Measurements from ENCODE around the gene FAM117B.

Gene FAM117B

DNA sequence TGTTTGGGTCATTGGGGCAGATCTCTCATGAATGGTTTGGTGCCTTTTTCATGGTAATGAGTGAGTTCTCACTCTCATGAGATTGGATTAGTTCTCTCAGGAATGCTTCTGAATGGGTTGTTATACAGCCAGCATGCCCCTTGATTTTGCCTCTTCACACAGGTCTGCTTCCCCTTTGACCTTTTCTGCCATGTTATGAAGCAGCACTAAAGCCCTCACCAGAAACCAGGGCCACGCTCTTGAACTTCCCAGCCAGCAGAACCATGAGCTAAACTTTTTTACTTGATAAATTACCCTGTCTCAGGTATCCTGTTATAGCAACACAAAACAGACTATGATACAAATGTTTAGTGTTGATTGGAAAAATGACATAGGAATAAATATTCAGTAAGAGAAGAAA, 179.5 kb downstream of the FAM117B start:
- no peak for DNase-seq (ENCODE audit: low read depth in 2 of 2)

DNA sequence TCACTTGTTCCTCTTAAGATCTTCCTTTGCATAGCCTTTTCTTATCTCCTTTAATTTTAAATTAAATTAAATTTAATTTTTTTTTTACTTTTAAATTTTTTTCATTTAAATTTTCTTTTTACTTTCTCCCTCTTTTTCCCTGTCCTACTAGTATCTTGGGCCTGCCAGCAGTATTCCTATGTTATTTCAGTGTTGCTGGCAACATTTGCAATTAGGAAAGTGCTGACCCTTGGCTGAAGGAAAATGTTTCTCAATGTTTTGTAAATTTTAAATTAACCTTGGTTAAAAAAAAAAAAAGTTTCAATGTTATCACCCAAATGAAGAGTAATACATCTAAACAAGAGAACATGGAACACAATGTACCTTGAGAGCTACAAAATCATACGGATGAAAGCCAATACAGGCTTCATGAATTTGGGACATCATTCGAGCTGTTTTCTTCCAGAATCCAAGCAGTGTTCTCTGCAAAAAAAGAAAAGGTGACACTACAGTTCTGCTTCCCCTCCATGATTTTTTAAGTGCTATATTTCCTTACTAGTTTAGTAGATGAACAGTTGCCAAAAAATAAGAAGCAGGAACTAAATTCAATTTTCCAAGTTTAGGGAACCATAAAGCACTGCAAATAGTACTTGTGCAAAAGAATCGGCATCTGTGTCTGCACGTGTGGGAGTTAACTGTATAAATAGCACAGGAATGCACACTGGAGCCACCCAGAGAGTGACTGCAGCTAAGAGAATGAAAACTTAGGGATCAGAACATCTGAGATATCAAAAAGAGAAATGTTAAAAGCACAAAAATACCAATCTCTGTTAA, 181.0 kb downstream of the FAM117B start:
- DNase-seq (ENCODE audit: low read depth in 2 of 2): no peak

GRCh38 chr2:202817771-202818170, 183.0 kb downstream of the FAM117B start:
- no peak for DNase-seq (ENCODE audit: low read depth in 2 of 2)

- no peak for DNase-seq (ENCODE audit: low read depth in 2 of 2)
These were observed 183.6 kb downstream of the FAM117B start for GRCh38 chr2:202818321-202818720.
